ENCODE measurements around the gene PLA2G1B.

Gene PLA2G1B

GRCh38 chr12:120327593-120327992 is at the start of gene PLA2G1B:
PLA2G1B (minus strand) TSS chr12:120327779; CDS start chr12:120327753, 26 bp downstream.
- no peak for DNase-seq (ENCODE audit: low read depth in 2 of 2)

- DNase-seq (ENCODE audit: low read depth in 2 of 2) = no peak
These were observed 49.5 kb upstream of the PLA2G1B start for GRCh38 chr12:120376934-120377572.

GRCh38 chr12:120376416-120376815 is 48.8 kb upstream of the PLA2G1B start:
- DNase-seq (ENCODE audit: low read depth in 2 of 2) = no peak

- no peak for DNase-seq (ENCODE audit: low read depth in 2 of 2)
These were observed 48.4 kb upstream of the PLA2G1B start for GRCh38 chr12:120376009-120376408.

GRCh38 chr12:120373683-120374082 is 46.1 kb upstream of the PLA2G1B start:
- no peak for DNase-seq (ENCODE audit: low read depth in 2 of 2)

- DNase-seq (ENCODE audit: low read depth in 2 of 2) = no peak
These were observed 43.0 kb upstream of the PLA2G1B start for GRCh38 chr12:120370343-120371243.

- no peak for DNase-seq (ENCODE audit: low read depth in 2 of 2)
These were observed 42.2 kb upstream of the PLA2G1B start for GRCh38 chr12:120369603-120370342.

GRCh38 chr12:120368789-120369602 is 41.4 kb upstream of the PLA2G1B start, which contains the start of gene MSI1:
MSI1 (minus strand) TSS chr12:120369164; CDS start chr12:120369091, 73 bp downstream.
- DNase-seq (ENCODE audit: low read depth in 2 of 2) = no peak

GRCh38 chr12:120367924-120368788 is 40.6 kb upstream of the PLA2G1B start:
- DNase-seq (ENCODE audit: low read depth in 2 of 2) = peak; percentile 17 to 22

- no peak for DNase-seq (ENCODE audit: low read depth in 2 of 2)
These were observed 39.8 kb upstream of the PLA2G1B start for GRCh38 chr12:120367233-120367923.

GRCh38 chr12:120366845-120367232 is 39.3 kb upstream of the PLA2G1B start:
- no peak for DNase-seq (ENCODE audit: low read depth in 2 of 2)

GRCh38 chr12:120366341-120366705 is 38.7 kb upstream of the PLA2G1B start:
- DNase-seq (ENCODE audit: low read depth in 2 of 2) = no peak

GRCh38 chr12:120365675-120366340 is 38.2 kb upstream of the PLA2G1B start:
- DNase-seq (ENCODE audit: low read depth in 2 of 2) = no peak

GRCh38 chr12:120364487-120364886 is 36.9 kb upstream of the PLA2G1B start:
- DNase-seq (ENCODE audit: low read depth in 2 of 2) = no peak

- DNase-seq (ENCODE audit: low read depth in 2 of 2) = no peak
These were observed 35.8 kb upstream of the PLA2G1B start for GRCh38 chr12:120363274-120363855.

- DNase-seq (ENCODE audit: low read depth in 2 of 2) = no peak
These were observed 35.1 kb upstream of the PLA2G1B start for GRCh38 chr12:120362516-120363273.

- no peak for DNase-seq (ENCODE audit: low read depth in 2 of 2)
These were observed 34.1 kb upstream of the PLA2G1B start for GRCh38 chr12:120361506-120362208.
